ENCODE data around the gene CANX.

GRCh38 chr5:179720222-179720621 is 21.5 kb downstream of the CANX start:
- TF ChIP-seq CTCF (conservative IDR thresholded peaks at IDR 0.05; ENCODE audit: low read length): no peak
- TF ChIP-seq EZH2phosphoT487 (IDR thresholded peaks at IDR 0.05; ENCODE audit: borderline replicate concordance): no peak

Data from Loucy (cell line).